HG03064 (cell line): ENCODE data around the gene VSX1.

ENCODE experiments used
- ATAC-seq: cut with Tn5 transposase; IDR thresholded peaks from one replicate; pipeline ENCODE4 v1.9.1; 2021; ENCODE audit warnings: low read depth; ENCODE audit not compliant: unreplicated experiment

The VSX1 gene

GRCh38 chr20:25088267-25088666, 6.3 kb upstream of the VSX1 start:
- no peak for ATAC-seq

GRCh38 chr20:25087186-25087929, 5.4 kb upstream of the VSX1 start:
- ATAC-seq = no peak

- no peak for ATAC-seq
Measured at GRCh38 chr20:25085756-25086495, 4.0 kb upstream of the VSX1 start.

- no peak for ATAC-seq
Measured at GRCh38 chr20:25084626-25085187, 2.8 kb upstream of the VSX1 start.

GRCh38 chr20:25083773-25084625, 2.1 kb upstream of the VSX1 start:
- no peak for ATAC-seq

- no peak for ATAC-seq
Measured at GRCh38 chr20:25083141-25083772, 1.3 kb upstream of the VSX1 start.

- ATAC-seq = no peak
Measured at GRCh38 chr20:25082498-25082873, 545 bp upstream of the VSX1 start.

GRCh38 chr20:25081065-25081729, 744 bp downstream of the VSX1 start:
- ATAC-seq = no peak

GRCh38 chr20:25079171-25079570, 2.8 kb downstream of the VSX1 start:
- no peak for ATAC-seq

- ATAC-seq = no peak
Measured at GRCh38 chr20:25078662-25079061, 3.3 kb downstream of the VSX1 start.

GRCh38 chr20:25077610-25078169, 4.3 kb downstream of the VSX1 start:
- ATAC-seq = no peak

- ATAC-seq = no peak
Measured at GRCh38 chr20:25076731-25077609, 5.0 kb downstream of the VSX1 start.

- ATAC-seq = no peak
Measured at GRCh38 chr20:25076201-25076600, 5.7 kb downstream of the VSX1 start.

- ATAC-seq = no peak
Measured at GRCh38 chr20:25073544-25073943, 8.4 kb downstream of the VSX1 start.

- ATAC-seq = no peak
Measured at GRCh38 chr20:25072226-25072811, 9.6 kb downstream of the VSX1 start.

GRCh38 chr20:25071734-25072133, 10.2 kb downstream of the VSX1 start:
- ATAC-seq = no peak

- ATAC-seq = no peak
Measured at GRCh38 chr20:25070821-25071473, 11.0 kb downstream of the VSX1 start.
